Central memory CD8-positive, alpha-beta T cell (primary cell): Measurements from ENCODE around the gene ATP6V0A1.
"Not testable (repeated sequence)": the region's sequence is repeated elsewhere in the genome, so short reads cannot be mapped to it uniquely, and the experiment has no call there.

Experiments used
- ATAC-seq: fragments of 150-1000 bp; cut with Tn5 transposase; replicated peaks from 2 replicates; pipeline ENCODE4 v1.10.0; 2022; ENCODE audit warnings: mild to moderate bottlenecking, moderate FRiP score, moderate number of reproducible peaks; ENCODE audit not compliant: poor library complexity, severe bottlenecking; ENCODE audit errors: extremely low read depth
- DNase-seq, 2 donors: peaks; one replicate each; pipeline ENCODE4 v3.0.0; 2021; ENCODE audit warnings: low spot score in 2 of 2
- H3K27ac Mint-ChIP-seq: one replicate; pipeline ENCODE4 v1.8.0; 2022; ENCODE audit warnings: low read depth, mild to moderate bottlenecking, moderate library complexity, mixed read lengths
- H3K27me3 Mint-ChIP-seq: one replicate; pipeline ENCODE4 v1.8.0; 2022; ENCODE audit warnings: mixed read lengths
- H3K36me3 Mint-ChIP-seq: one replicate; pipeline ENCODE4 v1.8.0; 2022; ENCODE audit warnings: mild to moderate bottlenecking, moderate library complexity, mixed read lengths; ENCODE audit not compliant: insufficient read depth
- H3K4me1 Mint-ChIP-seq: one replicate; pipeline ENCODE4 v1.8.0; 2022; ENCODE audit warnings: mixed read lengths
- H3K4me3 Mint-ChIP-seq: one replicate; pipeline ENCODE4 v1.8.0; 2022; ENCODE audit warnings: mild to moderate bottlenecking, moderate library complexity, mixed read lengths
- H3K9me3 Mint-ChIP-seq: one replicate; pipeline ENCODE4 v1.8.0; 2022; ENCODE audit warnings: mixed read lengths

Gene ATP6V0A1

GRCh38 chr17:42545755-42546505 lies 87.3 kb downstream of the ATP6V0A1 start:
- H3K9me3 Mint-ChIP-seq, DNase-seq, H3K4me3 Mint-ChIP-seq, H3K36me3 Mint-ChIP-seq, H3K27ac Mint-ChIP-seq, H3K27me3 Mint-ChIP-seq, ATAC-seq: not testable (repeated sequence)
- peaks cover 18% of the 10 kb centered on the region for H3K4me1 Mint-ChIP-seq

- no peaks in the 10 kb centered on the region for H3K27me3 Mint-ChIP-seq
- H3K27ac Mint-ChIP-seq: no peak overlapping the region
- no peaks in the 10 kb centered on the region for H3K9me3 Mint-ChIP-seq
- ATAC-seq (no peak), DNase-seq (no peak)
- peaks cover 14% of the 10 kb centered on the region for H3K4me1 Mint-ChIP-seq
- no peak overlapping the region for H3K4me3 Mint-ChIP-seq
- peaks cover 7% of the 10 kb centered on the region for H3K36me3 Mint-ChIP-seq
These were observed 88.4 kb downstream of the ATP6V0A1 start for GRCh38 chr17:42547001-42547461.

GRCh38 chr17:42547698-42548069 lies 89.0 kb downstream of the ATP6V0A1 start:
- H3K9me3 Mint-ChIP-seq: no peaks in the 10 kb centered on the region
- ATAC-seq (no peak), DNase-seq (no peak)
- no peak overlapping the region for H3K4me3 Mint-ChIP-seq
- no peaks in the 10 kb centered on the region for H3K27me3 Mint-ChIP-seq
- H3K4me1 Mint-ChIP-seq: peaks cover 14% of the 10 kb centered on the region
- H3K27ac Mint-ChIP-seq: no peak overlapping the region
- peaks cover 8% of the 10 kb centered on the region for H3K36me3 Mint-ChIP-seq

- DNase-seq (peak; percentile 40 to 61), ATAC-seq (peak; percentile 73)
- Mint-ChIP-seq H3K9me3 (no peaks in the 10 kb centered on the region), H3K27ac (no peak overlapping the region), H3K4me3 (no peak overlapping the region), H3K4me1 (peaks cover 16% of the 10 kb centered on the region), H3K36me3 (peaks cover 9% of the 10 kb centered on the region), H3K27me3 (no peaks in the 10 kb centered on the region)
These were observed 89.6 kb downstream of the ATP6V0A1 start for GRCh38 chr17:42548070-42548837.

GRCh38 chr17:42548993-42549755 lies 90.5 kb downstream of the ATP6V0A1 start:
- ATAC-seq: no peak
- Mint-ChIP-seq H3K27me3 (no peaks in the 10 kb centered on the region), H3K9me3 (no peaks in the 10 kb centered on the region), H3K27ac (no peak overlapping the region), H3K4me3 (peak overlapping the region; percentile 41), H3K4me1 (peaks cover 19% of the 10 kb centered on the region), H3K36me3 (peaks cover 6% of the 10 kb centered on the region)
- no peak for DNase-seq

- Mint-ChIP-seq H3K27ac (peak within 1 kb of the TSS; percentile 88), H3K4me1 (peaks cover 38% of the 10 kb centered on the region), H3K4me3 (peak within 1 kb of the TSS; percentile 88)
- H3K36me3 Mint-ChIP-seq, ATAC-seq, H3K27me3 Mint-ChIP-seq, H3K9me3 Mint-ChIP-seq, DNase-seq: not testable (repeated sequence)
These were observed 94.1 kb downstream of the ATP6V0A1 start, which contains the start of gene HSD17B1 for GRCh38 chr17:42552736-42553135. HSD17B1 (plus strand) TSS chr17:42552923; CDS start chr17:42552934, 11 bp downstream.

- DNase-seq: no peak
- H3K36me3 Mint-ChIP-seq: peaks cover 6% of the 10 kb centered on the region
- no peaks in the 10 kb centered on the region for H3K27me3 Mint-ChIP-seq
- no peaks in the 10 kb centered on the region for H3K9me3 Mint-ChIP-seq
- peaks cover 38% of the 10 kb centered on the region for H3K4me1 Mint-ChIP-seq
- peak overlapping the region; percentile 88 for H3K4me3 Mint-ChIP-seq
- no peak for ATAC-seq
- peak overlapping the region; percentile 88 for H3K27ac Mint-ChIP-seq
These were observed 94.6 kb downstream of the ATP6V0A1 start for GRCh38 chr17:42553161-42553818.

- H3K27me3 Mint-ChIP-seq: no peaks in the 10 kb centered on the region
- peaks cover 6% of the 10 kb centered on the region for H3K36me3 Mint-ChIP-seq
- H3K4me3 Mint-ChIP-seq: peak overlapping the region; percentile 88
- no peaks in the 10 kb centered on the region for H3K9me3 Mint-ChIP-seq
- peak overlapping the region; percentile 88 for H3K27ac Mint-ChIP-seq
- peaks cover 35% of the 10 kb centered on the region for H3K4me1 Mint-ChIP-seq
- DNase-seq (no peak), ATAC-seq (peak; percentile 12)
These were observed 95.2 kb downstream of the ATP6V0A1 start for GRCh38 chr17:42553866-42554249.

GRCh38 chr17:42554250-42555121 lies 95.8 kb downstream of the ATP6V0A1 start:
- H3K36me3 Mint-ChIP-seq: peaks cover 6% of the 10 kb centered on the region
- peak overlapping the region; percentile 88 for H3K27ac Mint-ChIP-seq
- no peaks in the 10 kb centered on the region for H3K27me3 Mint-ChIP-seq
- H3K4me1 Mint-ChIP-seq: peaks cover 29% of the 10 kb centered on the region
- DNase-seq: peak; percentile 55 to 62
- H3K4me3 Mint-ChIP-seq: peak overlapping the region; percentile 88
- H3K9me3 Mint-ChIP-seq: no peaks in the 10 kb centered on the region
- peak; percentile 87 for ATAC-seq

GRCh38 chr17:42555122-42555622 lies 96.5 kb downstream of the ATP6V0A1 start:
- H3K27ac Mint-ChIP-seq: peak overlapping the region; percentile 88
- ATAC-seq (peak; percentile 8), DNase-seq (no peak)
- peaks cover 6% of the 10 kb centered on the region for H3K36me3 Mint-ChIP-seq
- H3K9me3 Mint-ChIP-seq: no peaks in the 10 kb centered on the region
- H3K27me3 Mint-ChIP-seq: no peaks in the 10 kb centered on the region
- H3K4me1 Mint-ChIP-seq: peaks cover 29% of the 10 kb centered on the region
- H3K4me3 Mint-ChIP-seq: peak overlapping the region; percentile 88

GRCh38 chr17:42555961-42556617 lies 97.4 kb downstream of the ATP6V0A1 start:
- not testable (repeated sequence) for ATAC-seq, H3K27me3 Mint-ChIP-seq
- H3K4me1 Mint-ChIP-seq: peaks cover 24% of the 10 kb centered on the region

More at GRCh38 chr17:42555961-42556617, 97.4 kb downstream of the ATP6V0A1 start:
- H3K9me3 Mint-ChIP-seq, H3K36me3 Mint-ChIP-seq, DNase-seq: not testable (repeated sequence)
- peak overlapping the region; percentile 88 for H3K4me3 Mint-ChIP-seq
- H3K27ac Mint-ChIP-seq: peak overlapping the region; percentile 88
